Fibroblast of mammary gland (primary cell): ENCODE measurements around the gene ANKRD66.
"Not testable (repeated sequence)": the region's sequence is repeated elsewhere in the genome, so short reads cannot be mapped to it uniquely, and the experiment has no call there.

ENCODE experiments used
- DNase-seq: peaks from one replicate; pipeline ENCODE4 v3.0.0-alpha.2; 2010; ENCODE audit warnings: low read depth
- H3K4me3 ChIP-seq: 2 replicates; pipeline ENCODE4 v1.5.1; 2011; ENCODE audit warnings: low read depth, mild to moderate bottlenecking, low read length, moderate library complexity; ENCODE audit not compliant: control insufficient read depth
- CTCF ChIP-seq: conservative IDR thresholded peaks from 2 replicates; pipeline ENCODE4 v1.5.1; 2011; ENCODE audit warnings: low read depth, low read length, inconsistent platforms; ENCODE audit not compliant: control insufficient read depth, insufficient read depth

The ANKRD66 gene

GRCh38 chr6:46760925-46761324 is 14.2 kb downstream of the ANKRD66 start:
- DNase-seq, result no peak
- no peak overlapping the region for H3K4me3 ChIP-seq
- TF ChIP-seq CTCF, result no peak

GRCh38 chr6:46763466-46763865 is 16.7 kb downstream of the ANKRD66 start:
- no peak for TF ChIP-seq CTCF
- no peak for DNase-seq
- no peak overlapping the region for H3K4me3 ChIP-seq

- not testable (repeated sequence) for DNase-seq, H3K4me3 ChIP-seq
Measured at GRCh38 chr6:46764280-46764679, 17.5 kb downstream of the ANKRD66 start.

DNA sequence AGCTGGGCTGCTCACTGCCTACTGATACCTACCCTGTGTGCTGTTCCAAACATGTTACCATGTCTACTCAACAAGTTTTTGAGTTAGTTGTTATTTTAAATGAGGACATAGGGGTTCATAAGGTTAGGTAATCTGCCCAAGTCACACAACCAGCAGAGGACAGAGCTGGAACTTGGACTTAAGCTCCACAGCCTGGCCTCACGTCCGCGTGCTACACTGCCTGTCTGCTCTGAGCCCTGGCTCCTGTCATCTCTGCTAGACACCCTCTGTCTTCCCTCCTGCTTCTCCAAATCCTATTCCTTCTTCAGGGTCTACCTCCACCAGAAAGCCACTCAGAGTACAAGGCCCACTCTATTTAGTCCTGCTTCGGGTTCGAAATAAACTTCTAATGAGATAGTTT is 18.2 kb downstream of the ANKRD66 start:
- H3K4me3 ChIP-seq, result no peak overlapping the region
- DNase-seq, result no peak
- no peak for TF ChIP-seq CTCF

DNA sequence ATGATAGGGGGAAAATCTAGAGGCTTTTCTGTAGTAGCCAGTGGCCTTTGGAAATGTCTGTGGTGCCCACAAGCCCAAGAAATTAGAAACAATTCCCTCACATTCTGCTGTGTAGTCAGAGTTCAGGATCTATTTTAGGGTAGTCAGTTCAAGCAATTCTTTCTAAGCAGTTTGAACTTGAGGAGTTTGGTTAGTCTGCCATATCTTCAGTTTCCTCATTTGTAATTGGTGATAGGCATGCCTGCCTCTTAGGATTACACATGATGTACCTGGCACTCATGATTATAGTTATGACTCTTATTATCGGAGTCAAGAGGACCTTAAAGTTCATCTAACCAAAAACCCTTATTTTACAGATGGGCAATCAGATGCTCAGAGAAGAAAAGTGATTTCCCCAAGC is 25.3 kb downstream of the ANKRD66 start:
- no peak for TF ChIP-seq CTCF
- no peak overlapping the region for H3K4me3 ChIP-seq
- DNase-seq, result no peak

DNA sequence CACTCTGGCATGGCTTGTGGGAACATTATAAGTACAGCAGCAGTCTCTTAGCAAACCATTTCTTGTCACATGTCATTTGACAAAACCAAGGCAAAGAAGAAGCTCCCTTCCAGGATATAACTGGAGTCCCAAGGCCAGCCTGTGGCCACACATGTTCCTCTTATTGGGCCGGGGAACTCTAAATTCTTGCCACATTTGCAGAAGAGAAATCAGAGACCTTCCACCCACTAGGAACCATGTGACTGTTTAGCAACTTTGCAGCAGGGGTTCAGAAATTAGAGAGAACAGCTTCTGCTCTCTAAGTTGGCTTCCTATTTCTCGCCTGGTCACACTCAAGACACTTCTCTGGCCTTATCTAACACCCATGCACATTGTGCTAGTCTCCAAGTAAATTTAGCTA is 26.0 kb downstream of the ANKRD66 start:
- H3K4me3 ChIP-seq, result no peak overlapping the region
- DNase-seq, result no peak
- no peak for TF ChIP-seq CTCF

DNA sequence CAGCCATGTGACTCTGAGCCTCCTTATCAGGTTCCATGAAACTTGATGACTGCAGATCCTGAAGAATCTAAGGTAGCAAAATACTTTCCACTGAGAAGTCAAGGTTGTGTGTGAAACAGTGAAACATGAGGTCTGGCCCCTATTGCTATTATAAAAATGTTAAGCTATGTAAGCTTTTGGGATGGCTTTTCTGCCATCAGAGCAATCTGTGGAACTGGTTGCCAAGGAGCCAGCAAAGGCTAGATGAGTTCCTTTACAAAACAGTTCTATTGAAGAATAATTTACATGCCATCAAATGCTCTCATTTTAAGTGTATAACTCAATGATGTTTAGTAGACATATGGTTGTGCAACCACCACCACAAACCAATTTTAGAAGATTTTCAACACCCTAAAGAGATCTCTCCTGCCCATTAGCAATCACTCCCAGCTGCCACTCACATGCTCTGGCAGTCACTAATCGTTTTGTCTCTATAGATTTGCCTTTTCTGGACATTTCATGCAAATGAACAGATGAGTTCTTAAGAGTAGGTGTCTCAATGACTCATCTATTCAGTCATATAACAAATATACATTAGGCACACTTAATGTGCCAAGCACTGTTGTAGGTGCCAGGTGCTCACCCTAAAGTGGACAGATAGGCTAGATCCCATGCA is 26.6 kb downstream of the ANKRD66 start:
- no peak overlapping the region for H3K4me3 ChIP-seq
- DNase-seq, result no peak
- no peak for TF ChIP-seq CTCF

- not testable (repeated sequence) for DNase-seq, H3K4me3 ChIP-seq
Measured at GRCh38 chr6:46774736-46775135, 28.0 kb downstream of the ANKRD66 start.
